K562 (cell line): ENCODE measurements around the gene NABP2. TPM values are rescaled to one million over a fixed set of nuclear protein-coding genes. Genes with fewer than 3 reads are reported as not detected.

ENCODE experiments used
- BCL6 ChIP-seq: fragments of 250-450 bp; sonication (Bioruptor Pico); IDR thresholded peaks from 2 replicates; pipeline ENCODE4 v1.4.0; 2020
- C11orf30 ChIP-seq: fragments of 450-650 bp; IDR thresholded peaks from 2 replicates; pipeline ENCODE4 v1.6.1; 2016; ENCODE audit warnings: low read depth, mild to moderate bottlenecking
- CBX1 ChIP-seq: sonication (generic); IDR thresholded peaks from 2 replicates; pipeline ENCODE4 v1.6.1; 2016; ENCODE audit warnings: antibody characterized with exemption, low read depth, mild to moderate bottlenecking
- HDAC8 ChIP-seq: fragments of 450-650 bp; IDR thresholded peaks from 2 replicates; pipeline ENCODE4 v1.6.1; 2016; ENCODE audit warnings: mild to moderate bottlenecking, missing genetic modification characterization, moderate library complexity, missing compliant biosample characterization
- HLTF ChIP-seq: fragments of 450-650 bp; IDR thresholded peaks from 2 replicates; pipeline ENCODE4 v1.6.1; 2016
- LEF1 ChIP-seq: fragments of 450-650 bp; IDR thresholded peaks from 2 replicates; pipeline ENCODE4 v1.6.1; 2016; ENCODE audit warnings: mild to moderate bottlenecking
- MTA2 ChIP-seq: fragments of 450-650 bp; IDR thresholded peaks from 2 replicates; pipeline ENCODE4 v1.6.1; 2016; ENCODE audit warnings: low read depth
- NR2C2 ChIP-seq, 2 experiments: fragments of 200-800 bp in 1 of 2; sonication (Bioruptor generic) in 1 of 2; sonication (generic) in 1 of 2; formaldehyde crosslinking in 1 of 2; IDR thresholded peaks; 2 replicates each; pipeline versions ENCODE4 v1.6.1 to v1.8.0; 2016 to 2022; ENCODE audit warnings: mild to moderate bottlenecking in 1 of 2, missing compliant biosample characterization in 1 of 2, missing genetic modification characterization in 1 of 2, missing genetic modification reagents in 1 of 2
- PHF21A ChIP-seq: fragments of 450-650 bp; IDR thresholded peaks from 2 replicates; pipeline ENCODE4 v1.6.1; 2017; ENCODE audit warnings: low read depth, borderline replicate concordance
- TEAD1 ChIP-seq, 2 experiments: fragments of 450-650 bp in 1 of 2; sonication (generic) in 1 of 2; formaldehyde crosslinking; IDR thresholded peaks; 2 replicates each; pipeline versions ENCODE4 v1.4.0 to v1.8.0; 2020 to 2022; ENCODE audit warnings: mild to moderate bottlenecking in 2 of 2, missing genetic modification reagents in 1 of 2
- XRCC5 ChIP-seq: fragments of 200-400 bp; formaldehyde crosslinking; IDR thresholded peaks from 2 replicates; pipeline ENCODE4 v1.6.1; 2017; ENCODE audit warnings: low read depth, mild to moderate bottlenecking, low read length
- ZNF134 ChIP-seq: fragments of 250-450 bp; sonication (Bioruptor Pico); conservative IDR thresholded peaks from 2 replicates; pipeline ENCODE4 v1.4.0; 2020
- ZNF766 ChIP-seq: fragments of 200-800 bp; sonication (Bioruptor generic); conservative IDR thresholded peaks from 2 replicates; pipeline ENCODE4 v1.6.1; 2016; ENCODE audit warnings: missing genetic modification characterization, missing compliant biosample characterization
- polyA plus RNA-seq, 8 experiments: library from polyadenylated mRNA; depleted of rRNA in 4 of 8; stranded (reverse) in 5 of 8; unstranded in 3 of 8; fragments of >200 nt; fragmentation: Nextera tagmentation in 2 of 8; fragmentation: Illumina TruSeq in 1 of 8; extraction: Ambion mirVana in 2 of 8; extraction: Trizol in 1 of 8; gene quantifications; 2 replicates each; pipeline versions ENCODE4 v1.2.1 to v1.2.3, GENCODE V29; 2011 to 2014; ENCODE audit warnings: inconsistent platforms in 1 of 8, missing spikeins in 1 of 8
- total RNA-seq, 7 experiments: library from RNA; depleted of rRNA in 6 of 7; stranded (reverse); fragments of >200 nt in 6 of 7; fragmentation: Illumina TruSeq in 2 of 7; extraction: Trizol in 2 of 7; gene quantifications; 2 replicates each; pipeline versions ENCODE4 v1.2.1 to v1.2.3, GENCODE V29; 2011 to 2021; ENCODE audit warnings: low replicate concordance in 1 of 7
- TF ChIP-seq, protein P1 (sequence below), 2 experiments: fragments of 450-650 bp in 1 of 2; sonication (generic) in 1 of 2; formaldehyde crosslinking in 1 of 2; IDR thresholded peaks; 2 replicates each; pipeline versions ENCODE4 v1.7.1 to v1.9.0; 2016 to 2022; ENCODE audit warnings: inconsistent platforms in 1 of 2, mild to moderate bottlenecking in 1 of 2, missing genetic modification reagents in 1 of 2
- TF ChIP-seq, protein P2 (sequence below): sonication (generic); formaldehyde crosslinking; IDR thresholded peaks from 2 replicates; pipeline ENCODE4 v1.8.1; 2023; ENCODE audit warnings: mild to moderate bottlenecking, missing genetic modification reagents
- TF ChIP-seq, protein P3 (sequence below): sonication (generic); formaldehyde crosslinking; IDR thresholded peaks from 2 replicates; pipeline ENCODE4 v1.8.0; 2022; ENCODE audit warnings: mild to moderate bottlenecking, missing genetic modification reagents

NABP2 gene
- total and polyA plus RNA-seq, 9 of the 15 experiments (the other 6 are each of a cell fraction or from before 2014, with no cell fraction given), result 11.3 to 60.6 (median 43.5) TPM

DNA sequence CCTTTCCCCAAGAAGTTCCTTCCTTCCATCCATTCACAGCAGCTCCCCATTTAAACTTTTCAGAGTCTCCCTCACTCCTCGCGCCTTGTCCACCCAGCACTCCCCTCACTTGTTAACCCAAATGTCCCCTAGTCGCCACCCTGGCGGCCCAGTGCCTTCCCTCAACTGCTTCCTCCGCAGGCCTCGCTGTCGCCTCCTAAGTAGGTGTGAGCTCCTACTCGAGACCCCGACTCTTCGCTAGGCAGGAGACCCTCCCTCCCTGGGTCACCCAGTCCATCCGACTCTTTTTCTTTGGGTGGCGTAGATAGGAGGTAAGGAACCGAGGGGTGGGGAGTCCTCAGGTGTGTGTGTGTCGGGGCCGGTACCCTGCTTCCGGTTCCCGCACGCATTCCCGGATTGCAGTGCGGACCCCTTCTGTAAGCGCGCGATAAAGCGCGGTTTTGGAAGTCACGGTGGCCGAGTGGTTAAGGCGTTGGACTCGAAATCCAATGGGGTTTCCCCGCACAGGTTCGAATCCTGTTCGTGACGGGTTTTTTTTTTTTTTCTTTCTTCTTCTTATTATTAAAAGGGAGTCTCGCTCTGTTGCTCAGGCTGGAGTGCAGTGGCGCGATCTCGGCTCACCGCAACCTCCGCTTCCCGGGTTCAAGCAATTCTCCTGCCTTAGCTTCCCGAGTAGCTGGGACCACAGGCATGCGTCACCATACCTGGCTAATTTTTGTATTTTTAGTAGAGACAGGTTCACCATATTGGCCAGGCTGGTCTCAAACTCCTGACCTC lies 34.0 kb upstream of the NABP2 start (continued):
- TF ChIP-seq HDAC8 (tag) (no peak), ZNF766 (CRISPR knock-in tag) (peak; percentile 69; the same call in 1 of the 2 replicates), MTA2 (no peak), CBX1 (peak; percentile 16; the same call in 1 of the 2 replicates), PHF21A (no peak), XRCC5 (no peak), NR2C2 (CRISPR knock-in tag; IDR thresholded peaks at IDR 0.05) (no peak), NR2C2 (tag; IDR thresholded peaks at IDR 0.05) (0 out of 2 replicates have a peak, but pooled peaks have one; percentile 12), BCL6 (no peak), TEAD1 (CRISPR knock-in tag; IDR thresholded peaks at IDR 0.05) (peak in 1 of 2 experiments; percentile 93; a peak in 2 of 4 replicates), C11orf30 (no peak), ZNF134 (CRISPR knock-in tag) (peak; percentile 6; the same call in 1 of the 2 replicates), HLTF (peak; percentile 58; the same call in 1 of the 2 replicates), LEF1 (no peak)
- TF ChIP-seq, protein P1, sequence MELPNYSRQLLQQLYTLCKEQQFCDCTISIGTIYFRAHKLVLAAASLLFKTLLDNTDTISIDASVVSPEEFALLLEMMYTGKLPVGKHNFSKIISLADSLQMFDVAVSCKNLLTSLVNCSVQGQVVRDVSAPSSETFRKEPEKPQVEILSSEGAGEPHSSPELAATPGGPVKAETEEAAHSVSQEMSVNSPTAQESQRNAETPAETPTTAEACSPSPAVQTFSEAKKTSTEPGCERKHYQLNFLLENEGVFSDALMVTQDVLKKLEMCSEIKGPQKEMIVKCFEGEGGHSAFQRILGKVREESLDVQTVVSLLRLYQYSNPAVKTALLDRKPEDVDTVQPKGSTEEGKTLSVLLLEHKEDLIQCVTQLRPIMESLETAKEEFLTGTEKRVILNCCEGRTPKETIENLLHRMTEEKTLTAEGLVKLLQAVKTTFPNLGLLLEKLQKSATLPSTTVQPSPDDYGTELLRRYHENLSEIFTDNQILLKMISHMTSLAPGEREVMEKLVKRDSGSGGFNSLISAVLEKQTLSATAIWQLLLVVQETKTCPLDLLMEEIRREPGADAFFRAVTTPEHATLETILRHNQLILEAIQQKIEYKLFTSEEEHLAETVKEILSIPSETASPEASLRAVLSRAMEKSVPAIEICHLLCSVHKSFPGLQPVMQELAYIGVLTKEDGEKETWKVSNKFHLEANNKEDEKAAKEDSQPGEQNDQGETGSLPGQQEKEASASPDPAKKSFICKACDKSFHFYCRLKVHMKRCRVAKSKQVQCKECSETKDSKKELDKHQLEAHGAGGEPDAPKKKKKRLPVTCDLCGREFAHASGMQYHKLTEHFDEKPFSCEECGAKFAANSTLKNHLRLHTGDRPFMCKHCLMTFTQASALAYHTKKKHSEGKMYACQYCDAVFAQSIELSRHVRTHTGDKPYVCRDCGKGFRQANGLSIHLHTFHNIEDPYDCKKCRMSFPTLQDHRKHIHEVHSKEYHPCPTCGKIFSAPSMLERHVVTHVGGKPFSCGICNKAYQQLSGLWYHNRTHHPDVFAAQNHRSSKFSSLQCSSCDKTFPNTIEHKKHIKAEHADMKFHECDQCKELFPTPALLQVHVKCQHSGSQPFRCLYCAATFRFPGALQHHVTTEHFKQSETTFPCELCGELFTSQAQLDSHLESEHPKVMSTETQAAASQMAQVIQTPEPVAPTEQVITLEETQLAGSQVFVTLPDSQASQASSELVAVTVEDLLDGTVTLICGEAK (IDR thresholded peaks at IDR 0.05), result peak; percentile 92
- TF ChIP-seq, protein P1 (CRISPR knock-in tag; IDR thresholded peaks at IDR 0.05), result no peak
- TF ChIP-seq, protein P2, sequence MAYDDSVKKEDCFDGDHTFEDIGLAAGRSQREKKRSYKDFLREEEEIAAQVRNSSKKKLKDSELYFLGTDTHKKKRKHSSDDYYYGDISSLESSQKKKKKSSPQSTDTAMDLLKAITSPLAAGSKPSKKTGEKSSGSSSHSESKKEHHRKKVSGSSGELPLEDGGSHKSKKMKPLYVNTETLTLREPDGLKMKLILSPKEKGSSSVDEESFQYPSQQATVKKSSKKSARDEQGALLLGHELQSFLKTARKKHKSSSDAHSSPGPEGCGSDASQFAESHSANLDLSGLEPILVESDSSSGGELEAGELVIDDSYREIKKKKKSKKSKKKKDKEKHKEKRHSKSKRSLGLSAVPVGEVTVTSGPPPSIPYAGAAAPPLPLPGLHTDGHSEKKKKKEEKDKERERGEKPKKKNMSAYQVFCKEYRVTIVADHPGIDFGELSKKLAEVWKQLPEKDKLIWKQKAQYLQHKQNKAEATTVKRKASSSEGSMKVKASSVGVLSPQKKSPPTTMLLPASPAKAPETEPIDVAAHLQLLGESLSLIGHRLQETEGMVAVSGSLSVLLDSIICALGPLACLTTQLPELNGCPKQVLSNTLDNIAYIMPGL, result peak; percentile 78; the same call in 1 of the 2 replicates
- TF ChIP-seq, protein P3, sequence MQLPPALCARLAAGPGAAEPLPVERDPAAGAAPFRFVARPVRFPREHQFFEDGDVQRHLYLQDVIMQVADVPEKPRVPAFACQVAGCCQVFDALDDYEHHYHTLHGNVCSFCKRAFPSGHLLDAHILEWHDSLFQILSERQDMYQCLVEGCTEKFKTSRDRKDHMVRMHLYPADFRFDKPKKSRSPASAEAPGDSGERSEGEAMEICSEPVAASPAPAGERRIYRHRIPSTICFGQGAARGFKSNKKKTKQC (CRISPR knock-in tag), result peak; percentile 72
